PC-9 (cell line): ENCODE results near the gene CRELD1. TPM values are rescaled to one million over a fixed set of nuclear protein-coding genes. Genes with fewer than 3 reads are reported as not detected.
A peak's percentile ranks its signal among the peaks of the same experiment; 100 is the strongest.

Source experiments
- BruUV-seq: library from RNA; stranded (reverse); fragments of 400-500 nt; replicated peaks from 2 replicates; lab custom pipeline; 2021; lab: Mats Ljungman, UMichigan
- CTCF ChIA-PET: fragments of 300-600 bp; sonication (Branson Sonifier 250); formaldehyde crosslinking; loops from one replicate; lab custom pipeline; 2022; ENCODE audit warnings: antibody characterized with exemption; lab: Charles Lee
- POLR2A ChIA-PET: fragments of 300-600 bp; sonication (Branson Sonifier 250); formaldehyde crosslinking; loops from one replicate; lab custom pipeline; 2022; ENCODE audit warnings: antibody characterized with exemption; ENCODE audit not compliant: unreplicated experiment; lab: Charles Lee
- DNase-seq, 2 experiments: peaks; one replicate each; pipeline versions ENCODE4 v3.0.0 to v3.0.0-alpha.2; 2015 to 2022; ENCODE audit warnings: mixed read lengths in 1 of 2
- H2AFZ ChIP-seq: fragments of 200-600 bp; sonication (generic); 2 replicates; pipeline ENCODE4 v1.8.1; 2017; ENCODE audit warnings: antibody characterized with exemption
- H3F3A ChIP-seq: fragments of 200-600 bp; sonication (generic); 2 replicates; pipeline ENCODE4 v1.8.1; 2017; ENCODE audit warnings: antibody characterized with exemption, mild to moderate bottlenecking, low read depth; ENCODE audit not compliant: insufficient read depth
- H3K27ac ChIP-seq: fragments of 200-600 bp; sonication (generic); 2 replicates; pipeline ENCODE4 v1.6.1; 2016; ENCODE audit warnings: mixed run types
- H3K27me3 ChIP-seq: fragments of 200-600 bp; sonication (generic); 2 replicates; pipeline ENCODE4 v1.6.1; 2016; ENCODE audit warnings: low read depth, mixed run types; ENCODE audit not compliant: insufficient read depth
- H3K36me3 ChIP-seq: fragments of 200-600 bp; sonication (generic); 2 replicates; pipeline ENCODE4 v1.6.1; 2016; ENCODE audit warnings: low read depth, mixed run types
- H3K4me1 ChIP-seq: fragments of 200-600 bp; sonication (generic); replicated peaks from 2 replicates; pipeline ENCODE4 v1.6.1; 2016; ENCODE audit warnings: mixed run types; ENCODE audit not compliant: insufficient read depth
- H3K4me2 ChIP-seq: fragments of 200-600 bp; sonication (generic); 2 replicates; pipeline ENCODE4 v1.6.1; 2017; ENCODE audit warnings: mixed run types
- H3K4me3 ChIP-seq: fragments of 200-600 bp; sonication (generic); 2 replicates; pipeline ENCODE4 v1.6.1; 2016; ENCODE audit warnings: mixed run types
- H3K79me2 ChIP-seq: fragments of 200-600 bp; sonication (generic); 2 replicates; pipeline ENCODE4 v1.6.1; 2017; ENCODE audit warnings: low read depth, mixed run types
- H3K9me2 ChIP-seq: fragments of 200-600 bp; sonication (generic); 2 replicates; pipeline ENCODE4 v1.8.1; 2017; ENCODE audit warnings: mild to moderate bottlenecking; ENCODE audit not compliant: insufficient read depth
- H3K9me3 ChIP-seq: fragments of 200-600 bp; sonication (generic); 2 replicates; pipeline ENCODE4 v1.8.1; 2016; ENCODE audit warnings: low read depth; ENCODE audit not compliant: insufficient read depth
- H4K20me1 ChIP-seq: fragments of 200-600 bp; sonication (generic); 2 replicates; pipeline ENCODE4 v1.8.1; 2017; ENCODE audit not compliant: insufficient read depth
- CTCF ChIP-seq: fragments of 200-600 bp; sonication (generic); conservative IDR thresholded peaks from 2 replicates; pipeline ENCODE4 v1.6.1; 2017; ENCODE audit warnings: mixed run types, antibody characterized with exemption, mild to moderate bottlenecking, moderate library complexity
- EZH2 ChIP-seq: fragments of 200-600 bp; sonication (generic); IDR thresholded peaks from 2 replicates; pipeline ENCODE4 v1.8.0; 2017; ENCODE audit warnings: antibody characterized with exemption, low read depth
- intact Hi-C: fragments of 100-400 bp; cut with micrococcal nuclease; formaldehyde crosslinking; loops from one replicate; pipeline ENCODE4 v1.10.0; 2022; ENCODE audit not compliant: unreplicated experiment
- total RNA-seq: library from RNA; stranded (reverse); gene quantifications from 2 replicates; pipeline ENCODE4 v1.2.3, GENCODE V29; 2021

CRELD1 gene
- total RNA-seq, 1 experiment from 2014 or later: 30.7 TPM

GRCh38 chr3:9909221-9910013, 24.2 kb upstream of the CRELD1 start:
- H3K27ac ChIP-seq: no peak overlapping the region

GRCh38 chr3:9911863-9912262, 21.8 kb upstream of the CRELD1 start:
- H4K20me1 ChIP-seq: no peaks in the 10 kb centered on the region
- DNase-seq: peak in 1 of 2 experiments; percentile 41
- no peaks in the 10 kb centered on the region for H3K9me3 ChIP-seq
- H3K36me3 ChIP-seq: no peaks in the 10 kb centered on the region
- ChIA-PET CTCF (interaction anchor here (0.5 to 0.8 kb wide), 2 partner anchors 14 to 34 kb away, joined by 3 read pairs; no protein-coding TSS in a partner anchor), POLR2A (interaction anchor here (0.6 kb wide), 4 partner anchors 9 to 136 kb away, joined by 3 to 9 read pairs (median 4); no protein-coding TSS in a partner anchor)
- peak overlapping the region; percentile 58 for H3K4me2 ChIP-seq
- H3K27me3 ChIP-seq: no peaks in the 10 kb centered on the region
- no peak overlapping the region for H3K4me3 ChIP-seq
- TF ChIP-seq EZH2: no peak
- TF ChIP-seq CTCF: no peak
- intact Hi-C loops: no loop called here
- H3K27ac ChIP-seq: peak overlapping the region; percentile 63; the same call in 1 of the 2 replicates
- no peaks in the 10 kb centered on the region for H3K9me2 ChIP-seq
- H2AFZ ChIP-seq: no peak overlapping the region
- BruUV-seq: no TSS peak
- peaks cover 53% of the 10 kb centered on the region for H3K4me1 ChIP-seq
- no peaks in the 10 kb centered on the region for H3K79me2 ChIP-seq
- peaks cover 32% of the 10 kb centered on the region for H3F3A ChIP-seq

More at GRCh38 chr3:9909221-9910013, 24.2 kb upstream of the CRELD1 start:
- no peaks in the 10 kb centered on the region for H3K9me2 ChIP-seq
- TF ChIP-seq CTCF: no peak
- no peak for TF ChIP-seq EZH2
- H3F3A ChIP-seq: peaks cover 32% of the 10 kb centered on the region
- 0 out of 2 replicates have a peak, but pooled peaks cover 3% of the 10 kb centered on the region for H3K36me3 ChIP-seq
- H3K27me3 ChIP-seq: no peaks in the 10 kb centered on the region
- intact Hi-C loops: no loop called here
- BruUV-seq: no TSS peak
- H3K79me2 ChIP-seq: no peaks in the 10 kb centered on the region
- DNase-seq: no peak
- H3K9me3 ChIP-seq: no peaks in the 10 kb centered on the region
- H3K4me2 ChIP-seq: no peak overlapping the region
- H3K4me1 ChIP-seq: peaks cover 47% of the 10 kb centered on the region
- CTCF ChIA-PET: no interaction called here
- H3K4me3 ChIP-seq: no peak overlapping the region
- no peaks in the 10 kb centered on the region for H4K20me1 ChIP-seq
- POLR2A ChIA-PET: no interaction called here
- H2AFZ ChIP-seq: no peak overlapping the region

GRCh38 chr3:9912294-9912935, 21.2 kb upstream of the CRELD1 start:
- no peak overlapping the region for H2AFZ ChIP-seq
- H4K20me1 ChIP-seq: no peaks in the 10 kb centered on the region
- BruUV-seq: no TSS peak
- CTCF ChIA-PET: interaction anchor here (0.8 kb wide), 1 partner anchor 15 kb away, joined by 3 read pairs; no protein-coding TSS in a partner anchor
- H3K27ac ChIP-seq: peak overlapping the region; percentile 63
- peaks cover 32% of the 10 kb centered on the region for H3F3A ChIP-seq
- no peaks in the 10 kb centered on the region for H3K9me3 ChIP-seq
- no peak for TF ChIP-seq EZH2
- TF ChIP-seq CTCF: no peak
- H3K9me2 ChIP-seq: no peaks in the 10 kb centered on the region
- peaks cover 54% of the 10 kb centered on the region for H3K4me1 ChIP-seq
- H3K27me3 ChIP-seq: no peaks in the 10 kb centered on the region
- peak overlapping the region; percentile 58 for H3K4me2 ChIP-seq
- intact Hi-C loops: no loop called here
- no peak overlapping the region for H3K4me3 ChIP-seq
- no peaks in the 10 kb centered on the region for H3K36me3 ChIP-seq
- POLR2A ChIA-PET: interaction anchor here (0.6 kb wide), 6 partner anchors 9 to 181 kb away, joined by 3 to 9 read pairs (median 4); no protein-coding TSS in a partner anchor
- peak in 1 of 2 experiments; percentile 92 for DNase-seq
- H3K79me2 ChIP-seq: no peaks in the 10 kb centered on the region
